ENCODE data around the gene TENT4A.

Gene TENT4A

DNA sequence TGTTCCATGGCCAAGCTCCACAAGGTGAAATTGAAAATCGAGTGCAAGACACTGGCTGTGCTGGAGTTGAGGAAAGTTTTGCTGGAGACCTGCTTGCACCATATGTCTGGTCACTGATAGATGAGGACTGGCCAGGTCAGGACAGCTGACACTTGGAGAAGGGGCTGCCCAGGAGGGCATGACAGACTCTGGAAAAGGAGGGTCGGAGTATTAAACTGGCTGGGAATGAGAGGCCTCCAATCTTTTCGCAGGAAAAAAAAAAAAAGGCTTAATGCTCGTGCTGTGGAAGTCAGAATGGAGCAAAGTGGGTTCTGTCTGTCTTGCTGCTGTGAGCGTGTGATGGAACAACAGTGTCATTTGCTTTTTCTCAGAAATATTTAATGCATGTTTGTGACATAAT, 5.5 kb downstream of the TENT4A start:
- Histone ChIP-seq H4K91ac (ENCODE audit: low read depth, low read length) (no peak overlapping the region), H3K14ac (ENCODE audit: low read length) (no peak overlapping the region), H3K4me2 (ENCODE audit: low read length) (no peak overlapping the region), H4K8ac (ENCODE audit: low read depth, low read length) (no peak overlapping the region), H2BK5ac (ENCODE audit: low read depth, low read length, poor library complexity) (no peak overlapping the region), H3K9me3 (ENCODE audit: insufficient read depth, low read depth, low read length) (no peaks in the 10 kb centered on the region), H2AK5ac (ENCODE audit: low read length) (no peak overlapping the region), H3K4me3 (ENCODE audit: low read depth, low read length) (no peak overlapping the region), H2BK120ac (ENCODE audit: insufficient read depth, low read length, poor library complexity) (no peak overlapping the region), H3K36me3 (ENCODE audit: control insufficient read depth in 1 of 2, insufficient read depth in 2 of 2, low read length in 2 of 2) (peaks cover 18 to 30% of the 10 kb centered on the region in 2 experiments), H3K27me3 (ENCODE audit: insufficient read depth, low read length) (no peaks in the 10 kb centered on the region), H3K18ac (ENCODE audit: low read length) (no peak overlapping the region), H2AFZ (ENCODE audit: insufficient read depth, low read length, poor library complexity) (no peak overlapping the region), H3K79me1 (ENCODE audit: low read length) (peaks cover 4% of the 10 kb centered on the region), H3K27ac (ENCODE audit: low read depth, low read length) (no peak overlapping the region), H3K23ac (ENCODE audit: low read length) (no peak overlapping the region), H3K79me2 (ENCODE audit: control insufficient read depth, insufficient read depth, low read length, poor library complexity) (peaks cover 41% of the 10 kb centered on the region), H3K4ac (ENCODE audit: low read depth, low read length) (peak overlapping the region; percentile 73), H3K4me1 (ENCODE audit: control insufficient read depth in 1 of 2, insufficient read depth in 2 of 2, low read length in 2 of 2) (peaks cover 13 to 16% of the 10 kb centered on the region in 2 experiments), H2BK12ac (ENCODE audit: low read length) (no peak overlapping the region), H3K9ac (ENCODE audit: low read length) (no peak overlapping the region), H4K12ac (ENCODE audit: low read depth, low read length) (no peak overlapping the region)
- WGBS (ENCODE audit: extremely low coverage, insufficient coverage, insufficient read length) = no CpG with 5 or more reads among the region's 5 CpGs
- no peak for DNase-seq

DNA sequence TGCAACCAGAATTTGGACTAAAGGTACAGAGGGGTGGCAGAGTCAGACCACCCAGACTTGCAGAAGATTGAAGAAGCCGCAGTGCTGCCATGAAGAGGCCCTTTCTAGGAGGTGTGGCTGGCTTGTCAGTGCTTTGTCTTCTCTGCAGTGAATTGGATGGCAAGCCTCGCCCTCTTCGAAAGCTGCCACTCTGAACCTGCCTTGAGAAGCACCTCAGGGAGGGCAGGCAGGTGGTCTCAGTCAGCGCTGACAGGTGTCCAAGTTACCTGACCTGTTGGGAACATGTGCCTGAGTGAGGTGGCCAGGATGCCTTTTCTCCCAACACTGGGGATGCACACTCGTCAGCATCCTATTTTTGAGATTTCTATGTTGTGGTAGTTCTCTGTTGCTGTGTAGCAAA, 6.2 kb downstream of the TENT4A start:
- no peak for DNase-seq
- Histone ChIP-seq H3K9ac (ENCODE audit: low read length) (no peak overlapping the region), H3K79me1 (ENCODE audit: low read length) (no peaks in the 10 kb centered on the region), H3K14ac (ENCODE audit: low read length) (no peak overlapping the region), H3K36me3 (ENCODE audit: control insufficient read depth in 1 of 2, insufficient read depth in 2 of 2, low read length in 2 of 2) (peaks cover 22 to 30% of the 10 kb centered on the region in 2 experiments), H2AFZ (ENCODE audit: insufficient read depth, low read length, poor library complexity) (peak overlapping the region; percentile 25), H3K4me1 (ENCODE audit: control insufficient read depth in 1 of 2, insufficient read depth in 2 of 2, low read length in 2 of 2) (peaks cover 13 to 16% of the 10 kb centered on the region in 2 experiments), H2BK12ac (ENCODE audit: low read length) (no peak overlapping the region), H3K9me3 (ENCODE audit: insufficient read depth, low read depth, low read length) (no peaks in the 10 kb centered on the region), H2AK5ac (ENCODE audit: low read length) (no peak overlapping the region), H3K27ac (ENCODE audit: low read depth, low read length) (no peak overlapping the region), H3K79me2 (ENCODE audit: control insufficient read depth, insufficient read depth, low read length, poor library complexity) (peaks cover 37% of the 10 kb centered on the region), H2BK5ac (ENCODE audit: low read depth, low read length, poor library complexity) (no peak overlapping the region), H4K8ac (ENCODE audit: low read depth, low read length) (no peak overlapping the region), H4K12ac (ENCODE audit: low read depth, low read length) (no peak overlapping the region), H3K4me3 (ENCODE audit: low read depth, low read length) (no peak overlapping the region), H4K91ac (ENCODE audit: low read depth, low read length) (no peak overlapping the region), H3K4ac (ENCODE audit: low read depth, low read length) (peak overlapping the region; percentile 96), H3K27me3 (ENCODE audit: insufficient read depth, low read length) (no peaks in the 10 kb centered on the region), H3K23ac (ENCODE audit: low read length) (no peak overlapping the region), H2BK120ac (ENCODE audit: insufficient read depth, low read length, poor library complexity) (no peak overlapping the region), H3K4me2 (ENCODE audit: low read length) (no peak overlapping the region), H3K18ac (ENCODE audit: low read length) (no peak overlapping the region)
- WGBS (ENCODE audit: extremely low coverage, insufficient coverage, insufficient read length) = no CpG with 5 or more reads among the region's 5 CpGs

DNA sequence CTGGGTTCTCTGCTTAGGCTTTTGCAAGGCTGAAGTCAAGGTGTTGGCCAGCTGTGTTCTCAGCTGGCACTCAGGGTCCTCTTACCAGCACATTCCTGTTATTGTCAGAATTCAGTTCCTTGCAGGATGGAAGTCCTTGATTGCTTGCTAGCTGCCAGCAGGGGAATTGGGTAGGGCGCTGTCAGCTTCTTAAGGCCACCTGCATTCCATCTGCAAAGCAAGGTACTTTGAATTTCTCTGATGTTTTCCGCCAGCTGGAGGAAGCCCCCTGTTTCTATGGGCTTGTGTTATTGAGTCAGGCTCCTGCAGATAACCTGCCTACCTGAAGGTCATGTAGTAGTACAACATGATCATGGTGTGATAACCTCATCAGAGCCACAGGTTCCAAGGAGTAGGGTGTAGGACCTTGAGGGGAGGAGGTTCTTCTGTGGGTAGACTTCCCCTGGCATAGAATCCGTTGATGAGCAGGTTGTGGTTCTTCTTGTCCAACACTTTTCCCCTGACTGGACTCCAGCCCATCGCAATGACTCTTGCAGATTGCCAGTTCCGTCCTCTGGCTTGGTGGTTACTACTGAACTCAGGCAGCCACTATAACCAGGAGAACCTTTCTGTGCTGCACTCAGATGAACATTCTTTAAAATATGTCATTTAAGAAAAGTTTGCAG, 6.8 kb downstream of the TENT4A start:
- no peak overlapping the region for H3K9ac ChIP-seq (ENCODE audit: low read length)
- peak overlapping the region; percentile 56 for H3K4ac ChIP-seq (ENCODE audit: low read depth, low read length)
- no peak overlapping the region for H3K23ac ChIP-seq (ENCODE audit: low read length)
- no peak overlapping the region for H3K27ac ChIP-seq (ENCODE audit: low read depth, low read length)
- H4K8ac ChIP-seq (ENCODE audit: low read depth, low read length) = no peak overlapping the region
- H3K9me3 ChIP-seq (ENCODE audit: insufficient read depth, low read depth, low read length) = no peaks in the 10 kb centered on the region
- H3K36me3 ChIP-seq (ENCODE audit: control insufficient read depth in 1 of 2, insufficient read depth in 2 of 2, low read length in 2 of 2) = peaks cover 24 to 32% of the 10 kb centered on the region in 2 experiments
- H4K91ac ChIP-seq (ENCODE audit: low read depth, low read length) = no peak overlapping the region
- no peak overlapping the region for H2BK120ac ChIP-seq (ENCODE audit: insufficient read depth, low read length, poor library complexity)
- no peaks in the 10 kb centered on the region for H3K79me1 ChIP-seq (ENCODE audit: low read length)
- H3K27me3 ChIP-seq (ENCODE audit: insufficient read depth, low read length) = no peaks in the 10 kb centered on the region
- no peak overlapping the region for H4K12ac ChIP-seq (ENCODE audit: low read depth, low read length)
- peaks cover 34% of the 10 kb centered on the region for H3K79me2 ChIP-seq (ENCODE audit: control insufficient read depth, insufficient read depth, low read length, poor library complexity)
- H3K4me3 ChIP-seq (ENCODE audit: low read depth, low read length) = no peak overlapping the region
- DNase-seq = peak in 1 of 2 donors; percentile 42
- no peak overlapping the region for H3K14ac ChIP-seq (ENCODE audit: low read length)
- no peak overlapping the region for H2AK5ac ChIP-seq (ENCODE audit: low read length)
- H3K18ac ChIP-seq (ENCODE audit: low read length) = no peak overlapping the region
- no peak overlapping the region for H2BK5ac ChIP-seq (ENCODE audit: low read depth, low read length, poor library complexity)
- H2AFZ ChIP-seq (ENCODE audit: insufficient read depth, low read length, poor library complexity) = no peak overlapping the region
- H3K4me2 ChIP-seq (ENCODE audit: low read length) = no peak overlapping the region
- no CpG with 5 or more reads among the region's 5 CpGs for WGBS (ENCODE audit: extremely low coverage, insufficient coverage, insufficient read length)
- H3K4me1 ChIP-seq (ENCODE audit: control insufficient read depth in 1 of 2, insufficient read depth in 2 of 2, low read length in 2 of 2) = peaks cover 13 to 16% of the 10 kb centered on the region in 2 experiments
- no peak overlapping the region for H2BK12ac ChIP-seq (ENCODE audit: low read length)

DNA sequence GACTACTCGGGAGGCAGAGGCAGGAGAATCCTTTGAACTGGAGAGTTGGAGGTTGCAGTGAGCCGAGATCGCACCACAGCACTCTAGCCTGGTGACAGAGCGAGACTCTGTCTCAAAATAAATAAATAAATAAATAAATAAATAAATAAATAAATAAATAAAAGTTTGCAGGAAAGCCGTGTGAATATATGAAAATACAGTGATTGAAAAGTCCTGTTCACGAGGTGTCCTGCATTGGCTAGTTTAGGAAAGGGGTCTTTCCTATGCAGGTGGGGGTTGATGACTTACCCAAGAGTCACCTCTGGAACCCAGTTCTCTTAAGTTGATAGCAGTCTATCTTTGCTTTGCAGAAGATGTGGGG, 7.3 kb downstream of the TENT4A start:
- Histone ChIP-seq H3K79me1 (ENCODE audit: low read length) (no peaks in the 10 kb centered on the region), H2BK120ac (ENCODE audit: insufficient read depth, low read length, poor library complexity) (no peak overlapping the region), H3K14ac (ENCODE audit: low read length) (no peak overlapping the region), H3K27me3 (ENCODE audit: insufficient read depth, low read length) (no peaks in the 10 kb centered on the region), H4K91ac (ENCODE audit: low read depth, low read length) (no peak overlapping the region), H4K12ac (ENCODE audit: low read depth, low read length) (no peak overlapping the region), H3K4me2 (ENCODE audit: low read length) (no peak overlapping the region), H3K23ac (ENCODE audit: low read length) (no peak overlapping the region), H3K4me1 (ENCODE audit: control insufficient read depth in 1 of 2, insufficient read depth in 2 of 2, low read length in 2 of 2) (peaks cover 13 to 14% of the 10 kb centered on the region in 2 experiments), H3K4ac (ENCODE audit: low read depth, low read length) (peak overlapping the region; percentile 57), H3K9ac (ENCODE audit: low read length) (no peak overlapping the region), H4K8ac (ENCODE audit: low read depth, low read length) (no peak overlapping the region), H3K4me3 (ENCODE audit: low read depth, low read length) (no peak overlapping the region), H3K27ac (ENCODE audit: low read depth, low read length) (no peak overlapping the region), H2BK12ac (ENCODE audit: low read length) (no peak overlapping the region), H3K36me3 (ENCODE audit: control insufficient read depth in 1 of 2, insufficient read depth in 2 of 2, low read length in 2 of 2) (peaks cover 24 to 36% of the 10 kb centered on the region in 2 experiments), H2BK5ac (ENCODE audit: low read depth, low read length, poor library complexity) (no peak overlapping the region), H3K18ac (ENCODE audit: low read length) (no peak overlapping the region), H2AFZ (ENCODE audit: insufficient read depth, low read length, poor library complexity) (no peak overlapping the region), H2AK5ac (ENCODE audit: low read length) (no peak overlapping the region), H3K79me2 (ENCODE audit: control insufficient read depth, insufficient read depth, low read length, poor library complexity) (peaks cover 36% of the 10 kb centered on the region), H3K9me3 (ENCODE audit: insufficient read depth, low read depth, low read length) (no peaks in the 10 kb centered on the region)
- WGBS (ENCODE audit: extremely low coverage, insufficient coverage, insufficient read length) = no CpG with 5 or more reads among the region's 6 CpGs
- no peak for DNase-seq
